ENCODE results near the gene TAF11L3. TPM values are rescaled to one million over a fixed set of nuclear protein-coding genes. Genes with fewer than 3 reads are reported as not detected.
"Not testable (repeated sequence)": the region's sequence is repeated elsewhere in the genome, so short reads cannot be mapped to it uniquely, and the experiment has no call there.

The TAF11L3 gene
- polyA plus RNA-seq (2013) = not detected in 2 replicates

GRCh38 chr5:17518067-17518466, at the start of gene TAF11L3:
TAF11L3 (plus strand) TSS chr5:17518367.
- not testable (repeated sequence) for H3K18ac ChIP-seq (ENCODE audit: low read length); H3K27me3 ChIP-seq (ENCODE audit: insufficient read depth, low read length); H4K91ac ChIP-seq (ENCODE audit: low read depth, low read length); H4K8ac ChIP-seq (ENCODE audit: low read depth, low read length); H3K36me3 ChIP-seq (ENCODE audit: control insufficient read depth in 1 of 2, insufficient read depth in 2 of 2, low read length in 2 of 2); H3K4me3 ChIP-seq (ENCODE audit: low read depth, low read length); H2AK5ac ChIP-seq (ENCODE audit: low read length); H3K4me2 ChIP-seq (ENCODE audit: low read length); H2BK5ac ChIP-seq (ENCODE audit: low read depth, low read length, poor library complexity); H3K4me1 ChIP-seq (ENCODE audit: control insufficient read depth in 1 of 2, insufficient read depth in 2 of 2, low read length in 2 of 2); H2AFZ ChIP-seq (ENCODE audit: insufficient read depth, low read length, poor library complexity); H3K27ac ChIP-seq (ENCODE audit: low read depth, low read length); H3K79me2 ChIP-seq (ENCODE audit: control insufficient read depth, insufficient read depth, low read length, poor library complexity); H3K79me1 ChIP-seq (ENCODE audit: low read length); H3K9me3 ChIP-seq (ENCODE audit: insufficient read depth, low read depth, low read length); H3K4ac ChIP-seq (ENCODE audit: low read depth, low read length); H2BK12ac ChIP-seq (ENCODE audit: low read length); H3K23ac ChIP-seq (ENCODE audit: low read length); H4K12ac ChIP-seq (ENCODE audit: low read depth, low read length); DNase-seq; H3K9ac ChIP-seq (ENCODE audit: low read length); H3K14ac ChIP-seq (ENCODE audit: low read length); H2BK120ac ChIP-seq (ENCODE audit: insufficient read depth, low read length, poor library complexity)
- WGBS (ENCODE audit: extremely low coverage, insufficient coverage, insufficient read length) = no CpG with 5 or more reads among the region's 15 CpGs

DNA sequence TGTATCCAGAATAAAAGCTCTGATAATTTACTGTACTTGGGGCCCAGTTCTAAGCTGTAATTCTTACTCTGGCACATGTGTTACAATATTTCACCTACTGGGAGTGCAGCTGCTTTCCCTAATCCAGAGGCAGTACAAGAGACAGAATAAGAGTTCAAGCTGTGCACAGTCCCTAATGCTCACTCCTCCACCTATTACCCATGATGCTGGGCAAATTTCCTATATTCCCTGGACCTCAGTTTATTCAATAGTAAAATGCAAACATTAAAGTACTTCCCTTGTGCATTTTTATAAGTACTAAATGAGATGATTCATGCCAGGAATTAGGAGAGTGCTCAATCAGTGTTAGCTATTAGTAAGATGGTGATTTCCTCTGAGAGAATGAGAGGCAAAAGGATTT, 48.1 kb upstream of the TAF11L3 start:
- Histone ChIP-seq H3K9ac (ENCODE audit: low read length) (no peak overlapping the region), H2AFZ (ENCODE audit: insufficient read depth, low read length, poor library complexity) (no peak overlapping the region), H2BK120ac (ENCODE audit: insufficient read depth, low read length, poor library complexity) (no peak overlapping the region), H3K79me2 (ENCODE audit: control insufficient read depth, insufficient read depth, low read length, poor library complexity) (no peaks in the 10 kb centered on the region), H4K12ac (ENCODE audit: low read depth, low read length) (no peak overlapping the region), H4K91ac (ENCODE audit: low read depth, low read length) (no peak overlapping the region), H3K4ac (ENCODE audit: low read depth, low read length) (no peak overlapping the region), H4K8ac (ENCODE audit: low read depth, low read length) (no peak overlapping the region), H3K4me2 (ENCODE audit: low read length) (no peak overlapping the region), H3K79me1 (ENCODE audit: low read length) (no peaks in the 10 kb centered on the region), H2AK5ac (ENCODE audit: low read length) (no peak overlapping the region), H2BK5ac (ENCODE audit: low read depth, low read length, poor library complexity) (no peak overlapping the region), H3K14ac (ENCODE audit: low read length) (no peak overlapping the region), H2BK12ac (ENCODE audit: low read length) (no peak overlapping the region), H3K9me3 (ENCODE audit: insufficient read depth, low read depth, low read length) (no peaks in the 10 kb centered on the region), H3K4me1 (ENCODE audit: control insufficient read depth in 1 of 2, insufficient read depth in 2 of 2, low read length in 2 of 2) (no peaks in the 10 kb centered on the region), H3K18ac (ENCODE audit: low read length) (no peak overlapping the region), H3K23ac (ENCODE audit: low read length) (no peak overlapping the region), H3K27ac (ENCODE audit: low read depth, low read length) (no peak overlapping the region), H3K36me3 (ENCODE audit: control insufficient read depth in 1 of 2, insufficient read depth in 2 of 2, low read length in 2 of 2) (no peaks in the 10 kb centered on the region), H3K27me3 (ENCODE audit: insufficient read depth, low read length) (no peaks in the 10 kb centered on the region), H3K4me3 (ENCODE audit: low read depth, low read length) (no peak overlapping the region)
- DNase-seq = no peak

- not testable (repeated sequence) for H3K18ac ChIP-seq (ENCODE audit: low read length); H2AFZ ChIP-seq (ENCODE audit: insufficient read depth, low read length, poor library complexity); H2BK5ac ChIP-seq (ENCODE audit: low read depth, low read length, poor library complexity); H3K9ac ChIP-seq (ENCODE audit: low read length); H3K79me2 ChIP-seq (ENCODE audit: control insufficient read depth, insufficient read depth, low read length, poor library complexity); H2BK120ac ChIP-seq (ENCODE audit: insufficient read depth, low read length, poor library complexity); H4K12ac ChIP-seq (ENCODE audit: low read depth, low read length); H3K79me1 ChIP-seq (ENCODE audit: low read length); H3K4me3 ChIP-seq (ENCODE audit: low read depth, low read length); H3K14ac ChIP-seq (ENCODE audit: low read length); H3K23ac ChIP-seq (ENCODE audit: low read length); H3K4me1 ChIP-seq (ENCODE audit: control insufficient read depth in 1 of 2, insufficient read depth in 2 of 2, low read length in 2 of 2); H3K4me2 ChIP-seq (ENCODE audit: low read length); H2AK5ac ChIP-seq (ENCODE audit: low read length); H3K27ac ChIP-seq (ENCODE audit: low read depth, low read length); H3K27me3 ChIP-seq (ENCODE audit: insufficient read depth, low read length); H4K91ac ChIP-seq (ENCODE audit: low read depth, low read length); H2BK12ac ChIP-seq (ENCODE audit: low read length); H3K36me3 ChIP-seq (ENCODE audit: control insufficient read depth in 1 of 2, insufficient read depth in 2 of 2, low read length in 2 of 2); H3K4ac ChIP-seq (ENCODE audit: low read depth, low read length); H3K9me3 ChIP-seq (ENCODE audit: insufficient read depth, low read depth, low read length); H4K8ac ChIP-seq (ENCODE audit: low read depth, low read length); DNase-seq
Measured at GRCh38 chr5:17475064-17475463, 43.1 kb upstream of the TAF11L3 start.

GRCh38 chr5:17477043-17477442, 41.1 kb upstream of the TAF11L3 start:
- no peak overlapping the region for H3K14ac ChIP-seq (ENCODE audit: low read length)
- no peak overlapping the region for H2AFZ ChIP-seq (ENCODE audit: insufficient read depth, low read length, poor library complexity)
- WGBS (ENCODE audit: extremely low coverage, insufficient coverage, insufficient read length) = no CpG with 5 or more reads among the region's 3 CpGs
- H3K18ac ChIP-seq (ENCODE audit: low read length) = no peak overlapping the region
- H4K91ac ChIP-seq (ENCODE audit: low read depth, low read length) = no peak overlapping the region
- H3K9ac ChIP-seq (ENCODE audit: low read length) = no peak overlapping the region
- no peak for DNase-seq
- H3K79me1 ChIP-seq (ENCODE audit: low read length) = no peaks in the 10 kb centered on the region
- H3K79me2 ChIP-seq (ENCODE audit: control insufficient read depth, insufficient read depth, low read length, poor library complexity) = no peaks in the 10 kb centered on the region
- no peak overlapping the region for H3K27ac ChIP-seq (ENCODE audit: low read depth, low read length)
- no peak overlapping the region for H4K8ac ChIP-seq (ENCODE audit: low read depth, low read length)
- no peak overlapping the region for H3K4me2 ChIP-seq (ENCODE audit: low read length)
- H2BK120ac ChIP-seq (ENCODE audit: insufficient read depth, low read length, poor library complexity) = no peak overlapping the region
- no peaks in the 10 kb centered on the region for H3K27me3 ChIP-seq (ENCODE audit: insufficient read depth, low read length)
- no peak overlapping the region for H3K4ac ChIP-seq (ENCODE audit: low read depth, low read length)
- H3K23ac ChIP-seq (ENCODE audit: low read length) = no peak overlapping the region
- H2AK5ac ChIP-seq (ENCODE audit: low read length) = no peak overlapping the region
- no peak overlapping the region for H2BK5ac ChIP-seq (ENCODE audit: low read depth, low read length, poor library complexity)
- H4K12ac ChIP-seq (ENCODE audit: low read depth, low read length) = no peak overlapping the region
- H3K9me3 ChIP-seq (ENCODE audit: insufficient read depth, low read depth, low read length) = no peaks in the 10 kb centered on the region
- H3K4me1 ChIP-seq (ENCODE audit: control insufficient read depth in 1 of 2, insufficient read depth in 2 of 2, low read length in 2 of 2) = no peaks in the 10 kb centered on the region
- no peak overlapping the region for H3K4me3 ChIP-seq (ENCODE audit: low read depth, low read length)
- H2BK12ac ChIP-seq (ENCODE audit: low read length) = no peak overlapping the region
- H3K36me3 ChIP-seq (ENCODE audit: control insufficient read depth in 1 of 2, insufficient read depth in 2 of 2, low read length in 2 of 2) = no peaks in the 10 kb centered on the region

All from trophoblast cell (in vitro differentiated cells and primary cell).